T-cell (primary cell): ENCODE results near the gene CLEC1A. TPM values are rescaled to one million over a fixed set of nuclear protein-coding genes. Genes with fewer than 3 reads are reported as not detected.

Source experiments
- ATAC-seq, 4 experiments: fragments of 200-7000 bp in 3 of 4; fragments of 150-1000 bp in 1 of 4; cut with Tn5 transposase; replicated peaks in 1 of 4; 1 replicate in 3 of 4; 2 replicates in 1 of 4; pipeline ENCODE4 v1.10.0; 2021; ENCODE audit warnings: moderate library complexity in 3 of 4, mild to moderate bottlenecking in 2 of 4, moderate number of reproducible peaks in 1 of 4
- CTCF ChIA-PET, 2 donors: fragments of 300-600 bp; sonication (Branson Sonifier 250); formaldehyde crosslinking; loops; one replicate each; lab custom pipeline; 2022; ENCODE audit warnings: antibody characterized with exemption in 2 of 2; lab: Charles Lee
- POLR2A ChIA-PET, 2 donors: fragments of 300-600 bp; sonication (Branson Sonifier 250); formaldehyde crosslinking; loops; one replicate each; lab custom pipeline; 2022; ENCODE audit warnings: antibody characterized with exemption in 2 of 2; lab: Charles Lee
- DNase-seq, 35 experiments: peaks; one replicate each; pipeline versions ENCODE4 v3.0.0 to v3.0.0-alpha.2; 2013 to 2023
- H3K27ac ChIP-seq: one replicate; pipeline ENCODE4 v1.5.1; 2013; ENCODE audit warnings: low read length
- H3K27me3 ChIP-seq, 2 experiments: replicated peaks in 1 of 2; 1 replicate in 1 of 2; 2 replicates in 1 of 2; pipeline versions ENCODE4 v1.6.1 to v1.7.0; 2013; ENCODE audit warnings: low read length in 1 of 2, mixed read lengths in 1 of 2; ENCODE audit not compliant: control insufficient read depth in 2 of 2, insufficient read depth in 2 of 2; ENCODE audit errors: extremely low read depth in 1 of 2
- H3K36me3 ChIP-seq, 2 donors: 1 replicate in 1 of 2; 2 replicates in 1 of 2; pipeline versions ENCODE4 v1.6.1 to v1.7.0; 2013; ENCODE audit warnings: low read length in 1 of 2; ENCODE audit not compliant: control insufficient read depth in 2 of 2, insufficient read depth in 1 of 2; ENCODE audit errors: extremely low read depth in 1 of 2
- H3K4me1 ChIP-seq, 2 experiments: 1 replicate in 1 of 2; 2 replicates in 1 of 2; pipeline versions ENCODE4 v1.6.1 to v1.7.0; 2013; ENCODE audit warnings: low read length in 2 of 2, mixed read lengths in 1 of 2; ENCODE audit not compliant: insufficient read depth in 2 of 2, control insufficient read depth in 1 of 2; ENCODE audit errors: extremely low read depth in 1 of 2
- H3K4me3 ChIP-seq, 2 donors: 1 replicate in 1 of 2; 2 replicates in 1 of 2; pipeline versions ENCODE4 v1.5.1 to v1.7.0; 2013; ENCODE audit warnings: mild to moderate bottlenecking in 2 of 2, low read length in 1 of 2, moderate library complexity in 1 of 2; ENCODE audit not compliant: control insufficient read depth in 1 of 2; ENCODE audit errors: extremely low read depth in 1 of 2
- H3K9me3 ChIP-seq: 2 replicates; pipeline ENCODE4 v1.7.0; 2013
- H3K27ac Mint-ChIP-seq, 2 donors: one replicate each; pipeline ENCODE4 v1.8.0; 2020 to 2021; ENCODE audit warnings: mild to moderate bottlenecking in 2 of 2, mixed read lengths in 2 of 2
- H3K27me3 Mint-ChIP-seq, 2 donors: one replicate each; pipeline ENCODE4 v1.8.0; 2021 to 2022; ENCODE audit warnings: mixed read lengths in 2 of 2
- H3K36me3 Mint-ChIP-seq: one replicate; pipeline ENCODE4 v1.8.0; 2021; ENCODE audit warnings: mixed read lengths
- H3K4me1 Mint-ChIP-seq, 3 donors: one replicate each; pipeline ENCODE4 v1.8.0; 2020 to 2022; ENCODE audit warnings: mixed read lengths in 3 of 3, mild to moderate bottlenecking in 1 of 3
- H3K4me3 Mint-ChIP-seq, 3 donors: one replicate each; pipeline ENCODE4 v1.8.0; 2020 to 2022; ENCODE audit warnings: mild to moderate bottlenecking in 3 of 3, mixed read lengths in 3 of 3, moderate library complexity in 3 of 3
- H3K9me3 Mint-ChIP-seq, 3 donors: one replicate each; pipeline ENCODE4 v1.8.0; 2020 to 2022; ENCODE audit warnings: mixed read lengths in 3 of 3
- WGBS: methylation state at CpG from one replicate; pipeline ENCODE4 v1.1.5; 2013; ENCODE audit warnings: missing lambda C conversion rate; ENCODE audit not compliant: insufficient coverage; 5-methylcytosine and 5-hydroxymethylcytosine counted together
- total RNA-seq, 35 experiments: library from RNA in 6 of 35; stranded (reverse) in 6 of 35; fragments of 120-200 nt in 1 of 35; gene quantifications; one replicate each; pipeline versions ENCODE4 v1.2.1 to v1.2.4 and lab custom pipeline; 2013 to 2026

CLEC1A gene
- total RNA-seq, 5 donors from 2014 or later (not counting 1 experiment from before 2014, with no cell fraction given), result not detected

GRCh38 chr12:10094646-10095395 is 4.0 kb downstream of the CLEC1A start:
- Histone ChIP-seq H3K36me3 (no peaks in the 10 kb centered on the region), H3K27ac (no peak overlapping the region), H3K4me1 (no peaks in the 10 kb centered on the region), H3K9me3 (no peaks in the 10 kb centered on the region), H3K27me3 (peaks cover 0 to 7% of the 10 kb centered on the region in 2 experiments), H3K4me3 (no peak overlapping the region)
- H3K9me3 Mint-ChIP-seq, result no peaks in the 10 kb centered on the region
- no peaks in the 10 kb centered on the region for H3K36me3 Mint-ChIP-seq
- peaks cover 0 to 5% (median under 1%) of the 10 kb centered on the region in 3 donors for H3K4me1 Mint-ChIP-seq
- no peak for ATAC-seq
- WGBS, result no CpG with 5 or more reads among the region's 4 CpGs
- ChIA-PET CTCF (no interaction called here), POLR2A (no interaction called here)
- peaks cover 2 to 7% of the 10 kb centered on the region in 2 donors for H3K27me3 Mint-ChIP-seq
- H3K4me3 Mint-ChIP-seq, result no peak overlapping the region
- DNase-seq, result no peak
- H3K27ac Mint-ChIP-seq, result no peak overlapping the region

DNA sequence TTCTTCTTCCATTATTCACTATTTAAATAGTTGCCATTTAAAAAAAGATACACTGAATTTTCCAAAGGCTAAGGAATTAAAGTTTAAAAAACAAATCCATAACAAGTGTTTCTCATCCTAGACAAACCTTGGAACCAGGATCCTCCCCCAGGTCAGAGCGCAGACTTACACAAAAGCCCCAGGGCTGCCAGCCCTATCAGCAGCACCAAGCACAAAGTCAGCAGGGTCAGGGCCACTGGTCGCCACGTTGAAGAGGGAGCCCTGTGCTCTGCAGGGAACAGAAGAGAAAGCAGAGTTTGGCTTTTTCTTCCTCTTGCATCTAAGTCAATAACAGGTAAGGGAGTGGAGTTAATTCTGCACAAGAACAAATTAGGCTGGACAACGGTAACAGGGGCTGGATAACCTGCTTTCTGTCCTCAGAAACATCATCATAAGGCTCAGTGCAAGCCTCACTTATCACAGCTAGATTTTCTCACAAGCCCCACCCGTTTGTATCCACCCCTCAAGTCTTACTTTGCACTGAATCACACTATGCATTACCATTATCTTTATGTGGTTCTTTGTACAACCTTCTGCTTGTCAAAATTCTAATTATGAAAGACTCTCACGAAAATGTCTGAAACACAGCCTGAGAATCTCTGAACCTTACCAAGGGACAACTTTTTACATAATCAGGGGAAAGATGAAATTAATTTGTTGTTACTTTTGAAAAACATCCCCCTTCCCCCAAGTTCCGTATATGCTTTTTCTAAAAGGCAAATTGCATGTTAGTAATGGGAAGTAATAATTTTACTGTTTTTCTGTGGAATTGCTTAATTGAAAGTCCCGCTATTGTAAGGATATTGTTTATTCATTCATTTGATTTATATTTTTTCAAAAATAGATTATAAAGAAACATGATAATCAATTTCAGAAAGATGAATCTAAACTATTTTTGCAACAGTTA is 9.6 kb downstream of the CLEC1A start:
- ATAC-seq (no peak), DNase-seq (no peak)
- no peaks in the 10 kb centered on the region for H3K36me3 ChIP-seq
- H3K27me3 ChIP-seq, result peaks cover 0 to 4% of the 10 kb centered on the region in 2 experiments
- no peak overlapping the region for H3K4me3 ChIP-seq
- peaks cover 0 to 7% of the 10 kb centered on the region in 2 donors for H3K27me3 Mint-ChIP-seq
- H3K27ac ChIP-seq, result no peak overlapping the region
- H3K9me3 Mint-ChIP-seq, result peaks cover 0 to 6% (median 4%) of the 10 kb centered on the region in 3 donors
- H3K4me1 Mint-ChIP-seq, result peaks cover 0 to 7% (median 2%) of the 10 kb centered on the region in 3 donors
- peaks cover 1% of the 10 kb centered on the region for H3K36me3 Mint-ChIP-seq
- 88% methylated on average over 2 of the region's 8 CpGs for WGBS
- H3K27ac Mint-ChIP-seq, result no peak overlapping the region
- no peaks in the 10 kb centered on the region for H3K9me3 ChIP-seq
- no peaks in the 10 kb centered on the region for H3K4me1 ChIP-seq
- POLR2A ChIA-PET, result interaction anchor here in 1 of 2 donors (0.6 kb wide), 1 partner anchor 162 kb away, joined by 3 read pairs; no protein-coding TSS in a partner anchor
- CTCF ChIA-PET, result no interaction called here
- H3K4me3 Mint-ChIP-seq, result no peak overlapping the region

GRCh38 chr12:10088031-10088430 is 10.8 kb downstream of the CLEC1A start:
- H3K27me3 Mint-ChIP-seq, result peaks cover 0 to 7% of the 10 kb centered on the region in 2 donors
- DNase-seq (no peak), ATAC-seq (no peak)
- H3K27ac Mint-ChIP-seq, result no peak overlapping the region
- H3K4me1 Mint-ChIP-seq, result peaks cover 0 to 7% (median 2%) of the 10 kb centered on the region in 3 donors
- peaks cover 2 to 12% (median 4%) of the 10 kb centered on the region in 3 donors for H3K9me3 Mint-ChIP-seq
- ChIA-PET POLR2A (no interaction called here), CTCF (no interaction called here)
- Histone ChIP-seq H3K4me1 (no peaks in the 10 kb centered on the region), H3K9me3 (no peaks in the 10 kb centered on the region), H3K36me3 (no peaks in the 10 kb centered on the region), H3K27me3 (peaks cover 0 to 4% of the 10 kb centered on the region in 2 experiments), H3K27ac (no peak overlapping the region), H3K4me3 (no peak overlapping the region)
- H3K36me3 Mint-ChIP-seq, result peaks cover 3% of the 10 kb centered on the region
- H3K4me3 Mint-ChIP-seq, result no peak overlapping the region

DNA sequence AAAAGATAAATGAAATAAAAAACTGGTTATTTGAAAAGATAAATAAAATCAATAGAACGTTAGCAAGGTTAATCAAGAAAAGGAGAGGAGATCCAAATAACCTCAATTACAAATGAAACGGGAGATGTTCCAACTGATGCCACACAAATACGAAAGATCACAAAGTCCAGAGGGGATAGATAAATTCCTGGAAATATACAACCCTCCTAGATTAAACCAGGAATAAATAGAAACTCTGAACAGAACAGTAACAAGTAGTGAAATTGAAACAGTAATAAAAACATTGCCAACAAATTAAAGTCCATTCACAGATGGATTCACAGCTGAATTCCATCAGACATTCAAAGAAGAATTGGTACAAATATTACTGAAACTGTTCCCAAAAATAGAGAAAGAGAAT is 12.4 kb downstream of the CLEC1A start:
- H3K4me1 Mint-ChIP-seq, result peaks cover 0 to 7% (median 2%) of the 10 kb centered on the region in 3 donors
- H3K27me3 Mint-ChIP-seq, result peaks cover 10 to 11% of the 10 kb centered on the region in 2 donors

GRCh38 chr12:10084733-10085132 is 14.1 kb downstream of the CLEC1A start:
- peaks cover 3 to 12% (median 9%) of the 10 kb centered on the region in 3 donors for H3K9me3 Mint-ChIP-seq
- peaks cover 0 to 13% of the 10 kb centered on the region in 2 experiments for H3K27me3 ChIP-seq
- no peak for DNase-seq
- ATAC-seq, result no peak
- ChIA-PET POLR2A (interaction anchor here in 1 of 2 donors (0.6 kb wide), 1 partner anchor 281 kb away, joined by 4 read pairs; no protein-coding TSS in a partner anchor), CTCF (interaction anchor here (0.6 to 0.8 kb wide), 3 partner anchors 14 to 338 kb away, joined by 5 to 6 read pairs (median 5); partner anchors contain the start of gene CLEC1A (in 1 of the 2))
- no peaks in the 10 kb centered on the region for H3K4me1 ChIP-seq
- H3K36me3 ChIP-seq, result no peaks in the 10 kb centered on the region
- H3K27ac ChIP-seq, result no peak overlapping the region
- H3K27me3 Mint-ChIP-seq, result peaks cover 4 to 10% of the 10 kb centered on the region in 2 donors
- no peak overlapping the region for H3K4me3 Mint-ChIP-seq
- H3K4me1 Mint-ChIP-seq, result peaks cover 0 to under 1% (median 0%) of the 10 kb centered on the region in 3 donors
- peaks cover 3% of the 10 kb centered on the region for H3K36me3 Mint-ChIP-seq
- WGBS, result no CpG with 5 or more reads among the region's 6 CpGs
- no peak overlapping the region for H3K4me3 ChIP-seq
- no peaks in the 10 kb centered on the region for H3K9me3 ChIP-seq
- H3K27ac Mint-ChIP-seq, result no peak overlapping the region

More for the DNA sequence above, 12.4 kb downstream of the CLEC1A start:
- no peak for DNase-seq
- no peak for ATAC-seq
- H3K36me3 ChIP-seq, result no peaks in the 10 kb centered on the region
- ChIA-PET CTCF (no interaction called here), POLR2A (no interaction called here)
- peaks cover 3% of the 10 kb centered on the region for H3K36me3 Mint-ChIP-seq
- no peak overlapping the region for H3K4me3 ChIP-seq
- no peaks in the 10 kb centered on the region for H3K9me3 ChIP-seq
- no peak overlapping the region for H3K4me3 Mint-ChIP-seq
- H3K27me3 ChIP-seq, result peaks cover 0 to 12% of the 10 kb centered on the region in 2 experiments
- no peak overlapping the region for H3K27ac Mint-ChIP-seq
- WGBS, result no CpG with 5 or more reads among the region's 3 CpGs
- H3K9me3 Mint-ChIP-seq, result peaks cover 3 to 12% (median 9%) of the 10 kb centered on the region in 3 donors
- H3K27ac ChIP-seq, result no peak overlapping the region
- no peaks in the 10 kb centered on the region for H3K4me1 ChIP-seq
